ENCODE data around the gene NRXN3.

Gene NRXN3

DNA sequence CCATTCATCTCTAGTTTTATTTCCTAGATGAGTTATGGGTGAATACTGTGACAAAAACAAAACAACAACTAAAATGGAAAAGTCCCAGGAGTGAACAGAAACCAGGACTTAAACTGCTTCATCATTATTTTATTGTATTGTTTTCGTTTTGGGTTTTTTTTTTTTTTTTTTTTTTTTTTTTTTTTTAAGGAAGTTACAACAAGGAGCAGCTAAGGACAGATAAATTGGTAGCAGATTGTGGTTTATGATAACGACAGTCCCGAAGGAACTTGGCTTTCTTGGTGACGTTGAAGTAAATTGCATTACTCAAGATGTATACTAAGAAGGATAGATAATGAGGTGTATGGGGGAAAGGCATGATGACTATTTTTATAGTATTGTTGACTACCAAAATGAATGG is 866.3 kb downstream of the NRXN3 start:
- H3K4me3 Mint-ChIP-seq: no peak overlapping the region
- no peaks in the 10 kb centered on the region for H3K36me3 Mint-ChIP-seq (ENCODE audit: low read depth)
- no peak overlapping the region for H3K27ac Mint-ChIP-seq
- no peaks in the 10 kb centered on the region for H3K27me3 Mint-ChIP-seq (ENCODE audit: low read depth)
- peaks cover 12% of the 10 kb centered on the region for H3K9me3 Mint-ChIP-seq
- no peaks in the 10 kb centered on the region for H3K4me1 Mint-ChIP-seq (ENCODE audit: low read depth)

DNA sequence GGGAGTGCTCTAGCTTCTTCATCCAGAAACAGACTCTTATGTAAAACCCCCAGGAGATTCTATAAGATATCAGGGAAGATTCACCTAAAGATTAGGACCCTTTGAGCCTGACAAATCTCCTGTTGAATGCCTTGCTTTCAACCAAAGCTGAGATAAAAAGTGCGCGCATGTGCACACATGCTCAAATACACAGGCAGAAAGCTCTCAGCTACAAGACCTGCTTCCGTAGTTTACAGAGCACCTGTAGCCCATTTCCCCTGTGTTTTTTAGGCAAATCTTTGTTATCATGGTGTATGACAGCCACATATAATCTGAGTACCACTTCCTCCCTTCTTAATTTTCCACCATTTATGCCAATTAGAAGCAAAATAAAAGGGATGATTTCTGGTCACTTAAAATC is 866.9 kb downstream of the NRXN3 start:
- Mint-ChIP-seq H3K4me1 (ENCODE audit: low read depth) (no peaks in the 10 kb centered on the region), H3K36me3 (ENCODE audit: low read depth) (no peaks in the 10 kb centered on the region), H3K27me3 (ENCODE audit: low read depth) (no peaks in the 10 kb centered on the region), H3K9me3 (peaks cover 12% of the 10 kb centered on the region), H3K27ac (no peak overlapping the region), H3K4me3 (no peak overlapping the region)

DNA sequence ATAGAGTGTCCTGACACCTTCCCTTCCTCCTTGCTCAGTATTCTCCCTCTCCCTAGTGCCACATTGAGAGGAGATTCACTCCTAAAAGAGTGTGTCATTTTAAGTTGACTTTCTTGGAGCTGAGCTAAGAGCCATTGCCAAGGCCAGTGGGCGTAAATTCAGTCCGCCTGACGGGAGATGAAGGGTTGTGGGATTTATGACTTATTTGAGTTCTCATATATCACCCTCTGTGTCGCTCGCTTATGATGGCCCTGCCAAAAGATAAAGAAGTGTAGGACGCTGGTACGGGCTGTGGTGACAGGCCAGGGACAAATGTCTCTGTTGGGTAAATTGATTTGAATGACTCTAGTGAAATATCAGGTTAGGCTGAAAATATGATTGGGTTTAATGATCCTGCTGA is 867.4 kb downstream of the NRXN3 start:
- Mint-ChIP-seq H3K27ac (no peak overlapping the region), H3K36me3 (ENCODE audit: low read depth) (no peaks in the 10 kb centered on the region), H3K9me3 (peaks cover 12% of the 10 kb centered on the region), H3K27me3 (ENCODE audit: low read depth) (no peaks in the 10 kb centered on the region), H3K4me3 (no peak overlapping the region), H3K4me1 (ENCODE audit: low read depth) (no peaks in the 10 kb centered on the region)

DNA sequence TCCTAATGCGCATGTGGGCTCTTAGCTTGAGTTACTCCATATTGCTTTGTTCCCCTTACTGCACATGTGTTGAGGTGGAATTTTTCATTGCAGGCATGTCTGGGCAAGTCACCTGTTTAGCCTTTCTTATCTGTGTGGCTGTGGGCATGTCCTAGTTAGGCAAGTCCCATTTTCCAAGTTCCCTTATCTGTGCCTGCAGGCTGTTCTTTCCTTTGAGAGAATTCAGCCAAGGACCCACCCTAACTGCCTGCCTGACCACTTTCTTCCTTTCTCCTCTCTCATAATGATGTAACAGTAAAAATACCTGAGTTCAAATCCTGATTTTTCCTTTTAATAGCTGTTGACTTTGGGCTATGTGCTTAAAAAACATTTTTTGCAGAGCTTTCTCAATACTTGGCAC is 870.6 kb downstream of the NRXN3 start:
- no peak overlapping the region for H3K4me3 Mint-ChIP-seq
- no peaks in the 10 kb centered on the region for H3K36me3 Mint-ChIP-seq (ENCODE audit: low read depth)
- no peaks in the 10 kb centered on the region for H3K27me3 Mint-ChIP-seq (ENCODE audit: low read depth)
- H3K9me3 Mint-ChIP-seq: peaks cover 12% of the 10 kb centered on the region
- no peak overlapping the region for H3K27ac Mint-ChIP-seq
- no peaks in the 10 kb centered on the region for H3K4me1 Mint-ChIP-seq (ENCODE audit: low read depth)

DNA sequence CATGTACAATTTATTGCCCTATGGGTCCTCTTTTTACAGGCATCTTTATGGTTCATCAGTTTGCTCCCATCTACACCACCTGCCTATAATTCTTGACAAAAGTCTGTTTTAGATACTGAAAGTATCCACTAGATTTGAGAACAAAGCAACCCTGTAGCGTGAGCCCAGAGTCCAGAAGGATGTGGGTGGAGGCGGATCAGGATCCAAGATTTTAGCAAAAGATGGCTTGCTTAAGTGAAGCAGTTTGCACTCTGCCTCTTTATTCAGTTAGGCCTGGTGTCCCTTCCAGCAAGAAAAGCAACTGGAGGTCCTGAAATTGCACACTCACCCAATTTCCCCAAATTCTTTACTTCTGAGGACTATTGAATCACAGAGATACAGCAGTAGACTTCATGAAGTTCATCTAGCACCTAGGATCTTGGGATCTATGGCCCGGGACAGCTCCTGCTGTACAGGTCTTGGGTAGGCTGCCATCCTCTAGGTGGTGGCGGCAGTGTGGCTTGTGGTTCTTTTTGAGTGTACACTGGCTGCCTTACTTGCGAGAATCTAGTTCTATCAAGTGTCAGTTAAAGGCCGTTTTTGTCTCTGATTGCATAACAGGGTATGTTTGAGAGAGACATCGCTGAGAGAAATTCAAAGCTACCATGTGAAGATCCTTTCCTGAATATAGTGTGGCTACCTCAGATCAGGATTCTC is 873.2 kb downstream of the NRXN3 start:
- Mint-ChIP-seq H3K27ac (no peak overlapping the region), H3K4me1 (ENCODE audit: low read depth) (no peaks in the 10 kb centered on the region), H3K36me3 (ENCODE audit: low read depth) (no peaks in the 10 kb centered on the region), H3K9me3 (peaks cover 12% of the 10 kb centered on the region), H3K27me3 (ENCODE audit: low read depth) (no peaks in the 10 kb centered on the region), H3K4me3 (no peak overlapping the region)

DNA sequence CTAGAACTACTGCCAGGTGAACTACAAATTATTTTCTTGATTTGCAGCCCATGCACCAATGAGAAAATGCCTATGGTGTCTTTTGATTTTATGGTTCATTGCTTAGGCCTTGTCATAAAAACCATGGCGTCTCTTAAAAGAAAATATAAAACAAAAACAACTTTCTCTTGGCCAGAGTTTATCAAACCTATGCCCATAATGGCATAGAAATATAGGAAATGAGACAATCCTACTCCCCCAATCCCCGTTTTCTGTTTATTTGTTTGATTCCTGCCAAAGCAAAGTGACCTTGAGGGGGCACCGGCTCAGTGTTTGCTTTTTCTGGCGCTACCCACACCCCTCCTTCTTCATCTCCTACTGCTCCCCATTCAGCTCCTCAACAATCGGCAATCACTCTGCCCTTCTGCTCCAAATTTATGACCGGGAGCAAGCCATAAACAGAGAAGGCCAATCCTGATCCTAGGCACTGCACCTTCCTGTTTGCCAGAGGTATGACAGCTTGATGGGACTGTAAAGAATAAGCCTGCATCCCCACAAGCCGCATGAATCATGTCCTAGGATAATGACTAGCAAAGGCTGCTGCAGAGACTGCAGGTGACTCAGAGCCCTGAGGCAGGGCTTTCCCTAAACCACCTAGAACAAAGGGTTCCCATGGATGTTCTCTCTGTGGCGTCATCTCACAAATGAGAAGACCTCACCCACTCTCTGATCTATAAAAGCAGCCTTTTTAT is 874.9 kb downstream of the NRXN3 start:
- H3K27ac Mint-ChIP-seq: no peak overlapping the region
- peaks cover 9% of the 10 kb centered on the region for H3K9me3 Mint-ChIP-seq
- H3K36me3 Mint-ChIP-seq (ENCODE audit: low read depth): no peaks in the 10 kb centered on the region

DNA sequence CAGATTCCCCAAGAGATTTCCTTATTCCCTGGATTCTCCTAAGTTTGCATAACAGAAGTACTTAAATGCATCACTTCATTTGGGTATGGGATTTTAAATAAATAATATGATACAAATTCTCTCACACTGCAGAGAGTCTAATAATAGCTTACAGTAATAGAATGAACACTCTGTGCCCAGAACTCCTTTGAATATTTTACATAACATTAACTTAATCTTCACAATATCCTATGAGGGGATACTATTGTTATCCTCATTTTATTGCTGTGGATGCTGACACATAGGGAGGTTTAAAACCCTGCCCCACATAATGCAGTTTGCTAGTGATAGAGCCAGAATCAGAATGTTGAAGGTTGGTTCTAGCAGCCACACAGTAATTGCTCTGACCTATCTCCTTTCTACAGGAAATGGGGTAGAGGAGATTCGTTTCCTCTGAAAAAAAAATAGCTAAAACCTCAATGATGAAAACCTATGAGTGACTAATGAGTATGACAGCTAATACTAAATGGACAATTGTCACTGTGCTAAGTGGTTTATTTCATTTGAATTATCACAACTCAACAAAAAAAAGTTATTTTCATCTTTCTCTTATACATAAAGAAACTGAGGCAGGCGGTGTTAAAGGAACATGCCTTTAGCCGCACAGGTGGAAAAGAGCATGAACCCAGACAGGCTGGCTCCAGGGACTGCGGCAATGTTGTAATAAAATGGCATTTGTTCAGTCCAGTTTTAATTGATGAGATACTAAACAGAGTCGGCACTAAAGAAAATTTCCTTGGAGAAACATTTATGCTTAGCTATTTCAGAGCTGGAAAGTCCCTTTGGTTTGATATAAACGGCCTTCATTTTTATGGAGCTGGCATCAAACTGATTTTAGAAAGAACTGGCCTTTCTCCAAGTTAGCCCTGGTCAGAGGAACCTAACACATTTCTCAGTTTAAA is 880.9 kb downstream of the NRXN3 start:
- Mint-ChIP-seq H3K4me3 (no peak overlapping the region), H3K27ac (no peak overlapping the region), H3K36me3 (ENCODE audit: low read depth) (no peaks in the 10 kb centered on the region), H3K4me1 (ENCODE audit: low read depth) (no peaks in the 10 kb centered on the region), H3K9me3 (no peaks in the 10 kb centered on the region), H3K27me3 (ENCODE audit: low read depth) (no peaks in the 10 kb centered on the region)

More for the DNA sequence above, 874.9 kb downstream of the NRXN3 start:
- Mint-ChIP-seq H3K27me3 (ENCODE audit: low read depth) (no peaks in the 10 kb centered on the region), H3K4me1 (ENCODE audit: low read depth) (no peaks in the 10 kb centered on the region), H3K4me3 (no peak overlapping the region)

DNA sequence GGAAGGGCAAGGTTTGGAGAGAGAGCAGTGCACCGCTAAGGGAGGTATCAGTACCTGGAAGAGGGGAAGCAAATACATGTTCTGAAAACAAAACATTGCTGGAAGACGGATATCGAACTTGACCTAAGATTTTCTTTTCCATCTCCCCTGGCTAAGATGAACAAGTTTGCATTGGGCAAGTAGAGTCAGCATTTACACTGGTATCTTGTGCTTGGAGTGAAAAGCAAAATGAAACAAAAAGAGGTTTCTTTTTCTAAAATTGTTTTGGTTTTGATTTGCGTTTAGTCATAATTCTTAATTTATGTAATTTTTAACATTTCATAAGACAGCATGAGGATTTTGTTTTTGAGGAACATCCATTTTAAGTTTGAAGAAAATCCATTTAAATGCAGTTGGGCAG is 881.6 kb downstream of the NRXN3 start:
- Mint-ChIP-seq H3K36me3 (ENCODE audit: low read depth) (no peaks in the 10 kb centered on the region), H3K27me3 (ENCODE audit: low read depth) (no peaks in the 10 kb centered on the region), H3K4me1 (ENCODE audit: low read depth) (no peaks in the 10 kb centered on the region), H3K9me3 (no peaks in the 10 kb centered on the region), H3K27ac (no peak overlapping the region), H3K4me3 (no peak overlapping the region)

DNA sequence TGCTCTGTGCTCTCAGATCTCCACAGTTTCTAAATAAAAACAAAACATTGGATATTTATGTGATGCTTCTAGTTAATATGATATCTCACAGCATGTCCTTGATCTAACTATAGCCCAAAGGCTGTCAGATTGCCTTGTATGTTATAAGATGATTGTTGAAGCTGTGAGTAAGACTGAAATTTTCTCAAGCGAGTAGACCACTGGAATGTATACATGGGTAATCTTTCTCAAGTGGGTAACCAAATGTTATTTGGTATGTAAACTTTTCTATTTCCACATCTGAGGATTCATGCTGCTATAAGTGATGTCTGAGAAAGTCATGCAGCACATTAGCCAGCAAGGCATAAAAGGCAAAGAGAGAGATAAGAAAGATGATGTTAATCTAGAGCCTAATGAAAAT is 886.7 kb downstream of the NRXN3 start:
- Mint-ChIP-seq H3K27me3 (ENCODE audit: low read depth) (no peaks in the 10 kb centered on the region), H3K36me3 (ENCODE audit: low read depth) (no peaks in the 10 kb centered on the region), H3K27ac (no peak overlapping the region), H3K4me1 (ENCODE audit: low read depth) (no peaks in the 10 kb centered on the region), H3K9me3 (peaks cover 8% of the 10 kb centered on the region), H3K4me3 (no peak overlapping the region)

DNA sequence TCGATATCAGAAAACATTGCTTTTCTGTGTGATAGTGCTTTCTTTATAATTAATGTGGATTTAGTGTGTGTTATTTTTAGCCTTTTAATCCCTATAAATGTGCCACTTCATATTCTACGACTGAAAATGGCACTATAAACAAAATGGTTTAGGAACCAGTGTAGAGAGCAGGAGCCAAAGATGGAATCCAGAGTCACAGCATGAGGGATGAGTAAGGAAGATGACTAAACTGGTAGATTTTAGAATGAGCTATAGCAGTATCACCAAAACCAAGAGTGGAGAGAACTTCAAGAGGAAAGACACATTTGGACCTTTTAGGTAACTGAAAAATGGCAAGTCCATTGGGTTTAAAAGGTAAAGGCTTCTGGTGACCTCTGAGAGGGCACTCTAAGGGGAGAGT is 887.2 kb downstream of the NRXN3 start:
- peaks cover 8% of the 10 kb centered on the region for H3K9me3 Mint-ChIP-seq
- H3K4me1 Mint-ChIP-seq (ENCODE audit: low read depth): no peaks in the 10 kb centered on the region
- H3K27me3 Mint-ChIP-seq (ENCODE audit: low read depth): no peaks in the 10 kb centered on the region
- H3K4me3 Mint-ChIP-seq: no peak overlapping the region
- no peaks in the 10 kb centered on the region for H3K36me3 Mint-ChIP-seq (ENCODE audit: low read depth)
- no peak overlapping the region for H3K27ac Mint-ChIP-seq

DNA sequence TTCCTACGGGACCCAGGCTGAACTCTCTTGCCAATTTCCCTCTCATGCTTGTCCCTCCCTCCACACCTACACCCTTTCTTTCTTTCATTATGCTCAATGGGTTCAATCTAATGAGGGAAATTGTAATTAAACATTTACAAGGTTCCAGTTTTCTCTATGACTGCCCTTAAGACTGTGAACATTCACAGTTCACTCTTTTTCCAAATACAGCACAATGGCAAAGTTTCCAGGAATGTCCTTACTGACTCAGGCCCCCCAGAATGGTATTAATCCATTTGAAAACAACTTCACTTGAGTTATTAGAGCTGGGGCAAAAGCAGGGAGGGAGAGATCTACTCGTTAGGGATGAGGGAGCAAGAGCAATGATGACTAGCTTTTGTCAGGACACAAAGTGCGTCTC is 892.1 kb downstream of the NRXN3 start:
- Mint-ChIP-seq H3K27ac (no peak overlapping the region), H3K4me3 (no peak overlapping the region), H3K4me1 (ENCODE audit: low read depth) (no peaks in the 10 kb centered on the region), H3K36me3 (ENCODE audit: low read depth) (no peaks in the 10 kb centered on the region), H3K27me3 (ENCODE audit: low read depth) (no peaks in the 10 kb centered on the region), H3K9me3 (peaks cover 4% of the 10 kb centered on the region)

DNA sequence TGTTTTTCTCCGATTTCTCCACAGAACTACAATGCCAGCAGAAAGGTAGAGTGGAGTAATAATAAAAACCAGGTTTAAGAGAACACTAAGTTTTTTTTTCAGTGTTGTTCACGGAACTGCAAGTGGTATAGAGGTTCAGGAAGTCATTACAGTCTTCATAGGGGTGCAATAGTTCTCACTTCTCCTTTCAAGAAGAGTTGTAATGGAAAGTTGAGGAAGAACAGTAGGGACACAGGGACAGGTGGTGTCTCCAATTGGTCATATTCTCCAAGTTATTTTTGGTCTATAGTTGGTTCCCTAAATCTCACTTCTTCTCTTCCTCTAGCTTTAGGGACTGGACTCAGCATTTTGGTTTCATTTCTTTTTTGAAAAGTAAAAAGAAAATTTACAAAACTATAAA is 894.0 kb downstream of the NRXN3 start:
- no peaks in the 10 kb centered on the region for H3K9me3 Mint-ChIP-seq
- no peak overlapping the region for H3K27ac Mint-ChIP-seq
- no peaks in the 10 kb centered on the region for H3K36me3 Mint-ChIP-seq (ENCODE audit: low read depth)
- no peaks in the 10 kb centered on the region for H3K27me3 Mint-ChIP-seq (ENCODE audit: low read depth)
- H3K4me3 Mint-ChIP-seq: no peak overlapping the region
- H3K4me1 Mint-ChIP-seq (ENCODE audit: low read depth): no peaks in the 10 kb centered on the region

DNA sequence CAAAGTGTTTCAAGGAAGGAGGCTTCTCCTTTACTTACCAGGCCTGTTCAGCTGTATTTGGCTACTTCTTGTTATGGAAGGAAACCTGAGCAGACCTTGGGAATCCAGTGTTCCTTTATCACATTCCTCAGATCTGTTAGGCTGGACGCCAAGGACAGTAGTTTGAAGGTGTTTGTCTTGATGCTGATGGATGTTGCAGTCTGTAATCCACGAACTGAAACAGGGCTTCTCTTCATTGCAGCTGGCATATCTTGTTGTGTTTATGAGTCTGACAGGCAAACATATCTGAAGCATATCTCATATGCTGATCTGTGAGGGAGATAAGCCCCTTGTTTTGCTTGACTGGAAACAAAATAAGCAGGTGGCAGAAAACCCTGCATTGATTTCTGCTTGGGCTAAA is 904.3 kb downstream of the NRXN3 start:
- H3K27ac Mint-ChIP-seq: no peak overlapping the region
- no peak overlapping the region for H3K4me3 Mint-ChIP-seq
- no peaks in the 10 kb centered on the region for H3K4me1 Mint-ChIP-seq (ENCODE audit: low read depth)
- no peaks in the 10 kb centered on the region for H3K36me3 Mint-ChIP-seq (ENCODE audit: low read depth)
- H3K9me3 Mint-ChIP-seq: no peaks in the 10 kb centered on the region
- H3K27me3 Mint-ChIP-seq (ENCODE audit: low read depth): no peaks in the 10 kb centered on the region

DNA sequence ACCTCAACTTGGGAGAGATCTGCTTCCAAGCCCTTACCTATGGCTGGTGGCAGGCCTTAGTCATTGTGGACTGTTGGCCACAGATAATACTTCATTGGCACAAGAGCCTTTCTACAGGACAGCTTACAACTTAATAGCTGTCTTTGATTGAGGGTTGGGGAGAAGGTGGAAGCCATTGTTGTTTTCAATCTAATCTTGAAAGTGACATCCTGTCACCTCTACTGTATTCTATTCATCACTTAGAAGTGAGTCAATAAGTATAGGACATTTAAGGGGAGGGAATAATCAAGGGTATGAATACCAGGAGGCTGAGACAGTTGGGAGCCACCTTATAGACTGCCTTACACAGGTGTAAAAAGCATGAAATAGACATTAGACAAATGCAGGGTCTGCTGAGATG is 906.3 kb downstream of the NRXN3 start:
- H3K4me3 Mint-ChIP-seq: no peak overlapping the region
- H3K27me3 Mint-ChIP-seq (ENCODE audit: low read depth): no peaks in the 10 kb centered on the region
- no peaks in the 10 kb centered on the region for H3K36me3 Mint-ChIP-seq (ENCODE audit: low read depth)
- no peaks in the 10 kb centered on the region for H3K4me1 Mint-ChIP-seq (ENCODE audit: low read depth)
- no peaks in the 10 kb centered on the region for H3K9me3 Mint-ChIP-seq
- H3K27ac Mint-ChIP-seq: no peak overlapping the region

DNA sequence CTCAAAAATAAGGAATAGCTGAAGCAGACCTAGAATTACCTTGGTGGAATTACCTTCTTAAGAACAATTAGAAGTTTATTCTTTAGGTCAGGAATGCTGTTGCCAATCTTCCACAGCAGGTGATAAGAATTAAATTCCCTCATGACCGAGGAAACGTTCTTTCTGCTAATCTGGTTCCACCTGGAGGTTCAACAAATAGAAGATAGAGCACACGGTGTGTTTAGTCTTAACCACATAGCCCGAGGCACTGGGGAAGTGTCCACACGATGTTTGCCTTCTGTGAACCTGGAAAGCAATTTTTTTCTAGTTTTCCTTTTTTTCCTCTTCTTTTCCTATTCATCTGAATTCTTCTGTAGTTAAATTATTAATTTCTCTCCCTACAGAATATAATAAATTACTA is 906.9 kb downstream of the NRXN3 start:
- H3K4me3 Mint-ChIP-seq: no peak overlapping the region
- H3K27ac Mint-ChIP-seq: no peak overlapping the region
- H3K27me3 Mint-ChIP-seq (ENCODE audit: low read depth): no peaks in the 10 kb centered on the region
- no peaks in the 10 kb centered on the region for H3K9me3 Mint-ChIP-seq
- H3K4me1 Mint-ChIP-seq (ENCODE audit: low read depth): no peaks in the 10 kb centered on the region
- H3K36me3 Mint-ChIP-seq (ENCODE audit: low read depth): no peaks in the 10 kb centered on the region
